BLaER1 treated with 17β-estradiol and CSF1 and Interleukin-3, amounts not matched to agents 10 nM and 100 nM (cell line): Measurements from ENCODE around the gene FPR1.

ENCODE experiments used
- H3K27ac ChIP-seq, 11 experiments: shearing (Covaris generic); formaldehyde crosslinking; 2 replicates each; pipeline ENCODE4 v1.8.1; 2022
- H3K27me3 ChIP-seq, 11 experiments: shearing (Covaris generic); formaldehyde crosslinking; 2 replicates each; pipeline ENCODE4 v1.8.1; 2022
- H3K36me3 ChIP-seq, 11 experiments: shearing (Covaris generic); formaldehyde crosslinking; 2 replicates each; pipeline ENCODE4 v1.8.1; 2022
- H3K4me1 ChIP-seq, 10 experiments: shearing (Covaris generic); formaldehyde crosslinking; 2 replicates each; pipeline ENCODE4 v1.8.1; 2022
- H3K4me2 ChIP-seq, 11 experiments: shearing (Covaris generic); formaldehyde crosslinking; 2 replicates each; pipeline ENCODE4 v1.8.1; 2022
- H3K4me3 ChIP-seq, 10 experiments: shearing (Covaris generic); formaldehyde crosslinking; 2 replicates each; pipeline ENCODE4 v1.8.1; 2022
- H3K9ac ChIP-seq, 11 experiments: shearing (Covaris generic); formaldehyde crosslinking; 2 replicates each; pipeline ENCODE4 v1.8.1; 2022
- H3K9me3 ChIP-seq, 11 experiments: shearing (Covaris generic); formaldehyde crosslinking; replicated peaks in 1 of 11; 2 replicates each; pipeline ENCODE4 v1.8.1; 2022
- H4K20me1 ChIP-seq, 11 experiments: shearing (Covaris generic); formaldehyde crosslinking; 2 replicates each; pipeline ENCODE4 v1.8.1; 2022
- Cebpa-rat ChIP-seq, 11 experiments: shearing (Covaris generic); IDR thresholded peaks; 2 replicates each; pipeline ENCODE4 v1.8.1; 2022

Gene FPR1

GRCh38 chr19:51726049-51726448, 25.6 kb downstream of the FPR1 start:
- peak overlapping the region; percentile 55 to 83 (median 76) for H3K4me2 ChIP-seq
- no peaks in the 10 kb centered on the region for H3K36me3 ChIP-seq
- peaks cover 0 to 10% (median 0%) of the 10 kb centered on the region in 11 experiments; a peak in 2 of 22 replicates for H3K27me3 ChIP-seq
- peaks cover 11 to 21% (median 13%) of the 10 kb centered on the region in 11 experiments for H3K9me3 ChIP-seq
- H3K9ac ChIP-seq = peak overlapping the region in 7 of 11 experiments; percentile 26 to 67 (median 45); a peak in 9 of 22 replicates
- peak overlapping the region in 10 of 11 experiments; percentile 19 to 71 (median 56); a peak in 17 of 22 replicates for H3K27ac ChIP-seq
- TF ChIP-seq Cebpa-rat (IDR thresholded peaks at IDR 0.05) = no peak
- no peaks in the 10 kb centered on the region for H4K20me1 ChIP-seq
- no peak overlapping the region for H3K4me3 ChIP-seq
- peaks cover 46 to 69% (median 60%) of the 10 kb centered on the region in 10 experiments for H3K4me1 ChIP-seq

GRCh38 chr19:51724543-51724942, 27.1 kb downstream of the FPR1 start:
- no peak for TF ChIP-seq Cebpa-rat (IDR thresholded peaks at IDR 0.05)
- H3K36me3 ChIP-seq = no peaks in the 10 kb centered on the region
- peak overlapping the region; percentile 55 to 83 (median 74) for H3K4me2 ChIP-seq
- H3K4me3 ChIP-seq = no peak overlapping the region; a peak in 1 of 20 replicates
- peak overlapping the region in 7 of 11 experiments; percentile 7 to 39 (median 30); a peak in 6 of 22 replicates for H3K9ac ChIP-seq
- H3K27ac ChIP-seq = peak overlapping the region in 4 of 11 experiments; percentile 21 to 43 (median 31); a peak in 8 of 22 replicates
- peaks cover 46 to 69% (median 60%) of the 10 kb centered on the region in 10 experiments for H3K4me1 ChIP-seq
- H3K9me3 ChIP-seq = peaks cover 0 to 9% (median 2%) of the 10 kb centered on the region in 11 experiments; a peak in 9 of 22 replicates
- H3K27me3 ChIP-seq = peaks cover 0 to 10% (median 0%) of the 10 kb centered on the region in 11 experiments; a peak in 2 of 22 replicates
- no peaks in the 10 kb centered on the region for H4K20me1 ChIP-seq

GRCh38 chr19:51722492-51722891, 29.2 kb downstream of the FPR1 start:
- no peak for TF ChIP-seq Cebpa-rat (IDR thresholded peaks at IDR 0.05)
- Histone ChIP-seq H3K9ac (no peak overlapping the region), H3K27ac (no peak overlapping the region), H3K36me3 (no peaks in the 10 kb centered on the region), H3K9me3 (peaks cover 0 to 14% (median 6%) of the 10 kb centered on the region in 11 experiments; a peak in 11 of 22 replicates), H3K4me2 (peak overlapping the region in 5 of 11 experiments; percentile 3 to 83 (median 49); a peak in 9 of 22 replicates), H3K4me3 (no peak overlapping the region), H3K27me3 (peaks cover 0 to 10% (median 0%) of the 10 kb centered on the region in 11 experiments; a peak in 2 of 22 replicates), H4K20me1 (no peaks in the 10 kb centered on the region), H3K4me1 (peaks cover 33 to 59% (median 45%) of the 10 kb centered on the region in 10 experiments)

- Histone ChIP-seq H3K36me3 (no peaks in the 10 kb centered on the region), H3K4me3 (no peak overlapping the region), H3K4me1 (peaks cover 27 to 53% (median 39%) of the 10 kb centered on the region in 10 experiments), H3K27me3 (peaks cover 0 to 10% (median 0%) of the 10 kb centered on the region in 11 experiments; a peak in 2 of 22 replicates), H3K9ac (no peak overlapping the region), H3K4me2 (peak overlapping the region in 2 of 11 experiments; percentile 3 to 49; a peak in 5 of 22 replicates), H3K27ac (no peak overlapping the region), H4K20me1 (no peaks in the 10 kb centered on the region), H3K9me3 (peaks cover 0 to 14% (median 6%) of the 10 kb centered on the region in 11 experiments; a peak in 11 of 22 replicates)
- no peak for TF ChIP-seq Cebpa-rat (IDR thresholded peaks at IDR 0.05)
Measured at GRCh38 chr19:51721905-51722304, 29.8 kb downstream of the FPR1 start.

GRCh38 chr19:51719251-51719988, 32.3 kb downstream of the FPR1 start:
- no peaks in the 10 kb centered on the region for H4K20me1 ChIP-seq
- peaks cover 0 to 14% (median 7%) of the 10 kb centered on the region in 11 experiments; a peak in 13 of 22 replicates for H3K9me3 ChIP-seq
- H3K4me2 ChIP-seq = no peak overlapping the region
- no peaks in the 10 kb centered on the region for H3K36me3 ChIP-seq
- TF ChIP-seq Cebpa-rat (IDR thresholded peaks at IDR 0.05) = no peak
- H3K4me1 ChIP-seq = peaks cover 10 to 28% (median 16%) of the 10 kb centered on the region in 10 experiments
- H3K27me3 ChIP-seq = no peaks in the 10 kb centered on the region
- no peak overlapping the region for H3K27ac ChIP-seq
- no peak overlapping the region for H3K4me3 ChIP-seq
- H3K9ac ChIP-seq = no peak overlapping the region

GRCh38 chr19:51716925-51717324, 34.8 kb downstream of the FPR1 start:
- Histone ChIP-seq H3K36me3 (peaks cover 0 to 15% (median 0%) of the 10 kb centered on the region in 11 experiments; a peak in 8 of 22 replicates), H3K9me3 (peaks cover 0 to 16% (median 7%) of the 10 kb centered on the region in 11 experiments; a peak in 13 of 22 replicates), H3K9ac (no peak overlapping the region), H4K20me1 (no peaks in the 10 kb centered on the region; a peak in 1 of 22 replicates), H3K4me3 (no peak overlapping the region), H3K4me2 (no peak overlapping the region), H3K4me1 (peaks cover 5 to 17% (median 13%) of the 10 kb centered on the region in 10 experiments; a peak in 19 of 20 replicates), H3K27me3 (no peaks in the 10 kb centered on the region), H3K27ac (no peak overlapping the region)
- no peak for TF ChIP-seq Cebpa-rat (IDR thresholded peaks at IDR 0.05)

- TF ChIP-seq Cebpa-rat (IDR thresholded peaks at IDR 0.05) = no peak
- H3K4me3 ChIP-seq = no peak overlapping the region
- H3K4me1 ChIP-seq = peaks cover 12 to 28% (median 24%) of the 10 kb centered on the region in 10 experiments
- H3K9me3 ChIP-seq = peaks cover 0 to 16% (median 7%) of the 10 kb centered on the region in 11 experiments; a peak in 13 of 22 replicates
- H4K20me1 ChIP-seq = no peaks in the 10 kb centered on the region; a peak in 1 of 22 replicates
- no peak overlapping the region for H3K27ac ChIP-seq
- no peak overlapping the region for H3K4me2 ChIP-seq
- peaks cover 0 to 15% (median 0%) of the 10 kb centered on the region in 11 experiments; a peak in 8 of 22 replicates for H3K36me3 ChIP-seq
- H3K9ac ChIP-seq = no peak overlapping the region
- no peaks in the 10 kb centered on the region for H3K27me3 ChIP-seq
Measured at GRCh38 chr19:51715850-51716249, 35.8 kb downstream of the FPR1 start.

- Histone ChIP-seq H4K20me1 (no peaks in the 10 kb centered on the region; a peak in 1 of 22 replicates), H3K4me2 (peak overlapping the region in 1 of 11 experiments; percentile 32; a peak in 2 of 22 replicates), H3K27me3 (no peaks in the 10 kb centered on the region), H3K4me3 (no peak overlapping the region), H3K4me1 (peaks cover 22 to 38% (median 34%) of the 10 kb centered on the region in 10 experiments), H3K9ac (no peak overlapping the region), H3K36me3 (peaks cover 0 to 15% (median 0%) of the 10 kb centered on the region in 11 experiments; a peak in 8 of 22 replicates), H3K27ac (no peak overlapping the region), H3K9me3 (peaks cover 0 to 16% (median 7%) of the 10 kb centered on the region in 11 experiments; a peak in 13 of 22 replicates)
- no peak for TF ChIP-seq Cebpa-rat (IDR thresholded peaks at IDR 0.05)
Measured at GRCh38 chr19:51714848-51715247, 36.8 kb downstream of the FPR1 start.
